Skeletal muscle cell (primary cell): ENCODE data around the gene ADAMTS14.
"Not testable (repeated sequence)": the region's sequence is repeated elsewhere in the genome, so short reads cannot be mapped to it uniquely, and the experiment has no call there.

Source experiments
- DNase-seq: peaks from one replicate; pipeline ENCODE4 v3.0.0-alpha.2; 2010; ENCODE audit warnings: low read depth
- H3K4me3 ChIP-seq: 2 replicates; pipeline ENCODE4 v1.5.1; 2011; ENCODE audit warnings: low read depth, mild to moderate bottlenecking, control low read depth, low read length, moderate library complexity

The ADAMTS14 gene

DNA sequence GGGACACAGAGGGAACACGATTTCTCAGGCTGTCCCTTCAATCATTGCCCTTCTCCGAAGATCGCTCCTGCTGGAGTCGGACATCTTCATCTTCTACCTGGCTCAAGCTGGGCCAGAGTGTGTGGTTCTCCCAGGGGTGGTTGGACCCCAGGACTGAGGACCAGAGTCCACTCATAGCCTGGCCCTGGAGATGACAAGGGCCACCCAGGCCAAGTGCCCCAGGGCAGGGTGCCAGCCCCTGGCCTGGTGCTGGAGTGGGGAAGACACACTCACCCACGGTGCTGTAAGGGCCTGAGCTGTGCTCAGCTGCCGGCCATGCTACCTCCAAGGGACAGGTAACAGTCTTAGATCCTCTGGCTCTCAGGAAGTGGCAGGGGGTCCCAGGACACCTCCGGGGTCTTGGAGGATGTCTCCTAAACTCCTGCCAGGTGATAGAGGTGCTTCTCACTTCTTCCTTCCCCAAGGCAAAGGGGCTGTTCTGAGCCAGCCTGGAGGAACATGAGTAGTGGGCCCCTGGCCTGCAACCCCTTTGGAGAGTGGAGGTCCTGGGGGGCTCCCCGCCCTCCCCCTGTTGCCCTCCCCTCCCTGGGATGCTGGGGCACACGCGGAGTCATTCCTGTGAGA, 89.5 kb downstream of the ADAMTS14 start:
- no peak overlapping the region for H3K4me3 ChIP-seq
- DNase-seq = no peak

DNA sequence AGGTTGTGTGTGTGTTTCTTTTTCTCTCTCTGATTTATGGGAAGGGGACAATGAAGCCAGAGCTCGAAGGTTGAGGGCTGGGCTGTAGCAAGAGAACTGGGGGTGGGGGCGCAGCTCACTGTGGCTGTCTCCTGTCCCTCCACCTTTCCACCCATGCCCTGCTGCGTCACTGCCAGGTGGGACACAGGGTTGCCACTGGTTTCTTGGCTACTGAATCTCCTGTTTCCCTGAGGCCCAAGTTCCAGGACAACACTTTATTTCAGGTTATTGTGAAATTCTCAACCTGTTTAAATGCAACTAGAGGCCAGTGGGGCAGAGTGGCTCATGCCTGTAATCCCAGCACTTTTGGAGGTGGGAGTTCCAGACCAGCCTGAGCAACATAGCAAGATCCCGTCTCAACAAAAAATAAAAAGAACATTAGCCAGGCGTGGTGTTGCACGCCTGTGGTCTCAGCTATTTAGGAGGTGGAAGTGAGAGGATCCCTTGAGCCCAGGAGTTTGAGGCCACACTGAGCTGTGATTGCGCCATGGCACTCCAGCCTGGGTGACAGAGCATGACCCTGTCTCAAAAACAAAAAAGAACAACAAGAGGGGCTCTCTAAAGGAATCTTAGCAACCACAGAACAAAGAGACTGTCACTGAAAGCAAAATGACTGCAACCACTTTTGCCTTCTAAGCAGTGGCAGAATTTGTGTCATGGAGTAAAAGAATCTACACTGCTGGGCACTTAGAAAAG, 90.3 kb downstream of the ADAMTS14 start:
- DNase-seq = no peak
- no peak overlapping the region for H3K4me3 ChIP-seq

DNA sequence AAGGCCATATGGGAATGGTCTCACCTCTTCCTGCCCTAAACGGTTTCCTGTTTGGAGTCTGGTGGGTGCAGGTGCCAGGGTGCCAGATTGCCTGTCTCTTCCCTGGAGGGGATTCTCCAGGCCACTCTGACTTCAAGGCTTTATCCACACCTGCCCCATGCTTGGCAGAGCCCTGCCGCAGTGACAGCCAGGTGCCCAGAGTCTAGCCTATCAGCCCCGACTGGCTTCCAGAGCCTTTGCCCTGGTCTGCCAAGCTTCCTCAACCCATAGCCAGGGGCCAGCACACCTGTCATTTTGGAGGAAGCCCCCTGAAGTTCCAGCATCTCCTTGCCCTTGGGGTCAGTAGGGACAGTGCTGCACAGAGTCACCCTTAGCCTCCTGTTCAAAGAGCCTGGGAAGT, 91.3 kb downstream of the ADAMTS14 start:
- H3K4me3 ChIP-seq = no peak overlapping the region
- no peak for DNase-seq

DNA sequence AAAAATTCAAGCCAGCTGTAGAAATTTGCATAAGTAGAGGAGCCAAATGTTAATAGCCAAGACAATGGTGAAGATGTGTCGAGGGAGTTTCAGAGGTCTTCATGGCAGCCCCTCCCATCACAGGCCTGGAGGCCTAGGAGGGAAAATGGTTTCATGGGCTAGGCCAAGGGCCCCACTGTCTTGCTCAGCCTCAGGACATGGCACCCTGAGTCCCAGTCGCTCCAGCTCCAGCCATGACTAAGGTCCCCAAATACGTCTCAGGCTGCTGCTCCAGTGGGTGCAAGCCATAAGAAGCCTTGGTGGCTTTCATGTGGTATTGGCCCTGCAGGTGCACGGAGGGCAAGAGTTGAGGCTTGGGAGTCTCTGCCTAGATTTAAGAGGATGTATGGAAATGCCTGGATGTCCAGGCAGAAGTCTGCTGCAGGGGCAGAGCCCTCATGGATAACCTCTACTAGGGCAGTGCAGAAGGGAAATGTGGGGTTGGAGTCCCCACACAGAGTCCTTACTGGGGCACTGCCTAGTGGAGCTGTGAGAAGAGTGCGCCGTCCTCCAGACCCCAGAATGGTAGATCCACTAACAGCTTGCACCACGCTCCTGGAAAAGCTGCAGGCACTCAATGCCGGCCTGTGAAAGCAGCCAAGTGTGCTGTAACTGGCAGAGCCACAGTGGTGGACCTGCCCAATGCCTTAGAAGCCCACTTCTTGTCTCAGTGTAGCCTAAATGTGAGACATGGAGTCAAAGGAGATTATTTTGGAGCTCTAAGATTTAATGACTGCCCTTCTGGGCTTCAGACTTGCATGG, 93.7 kb downstream of the ADAMTS14 start:
- no peak overlapping the region for H3K4me3 ChIP-seq
- no peak for DNase-seq

DNA sequence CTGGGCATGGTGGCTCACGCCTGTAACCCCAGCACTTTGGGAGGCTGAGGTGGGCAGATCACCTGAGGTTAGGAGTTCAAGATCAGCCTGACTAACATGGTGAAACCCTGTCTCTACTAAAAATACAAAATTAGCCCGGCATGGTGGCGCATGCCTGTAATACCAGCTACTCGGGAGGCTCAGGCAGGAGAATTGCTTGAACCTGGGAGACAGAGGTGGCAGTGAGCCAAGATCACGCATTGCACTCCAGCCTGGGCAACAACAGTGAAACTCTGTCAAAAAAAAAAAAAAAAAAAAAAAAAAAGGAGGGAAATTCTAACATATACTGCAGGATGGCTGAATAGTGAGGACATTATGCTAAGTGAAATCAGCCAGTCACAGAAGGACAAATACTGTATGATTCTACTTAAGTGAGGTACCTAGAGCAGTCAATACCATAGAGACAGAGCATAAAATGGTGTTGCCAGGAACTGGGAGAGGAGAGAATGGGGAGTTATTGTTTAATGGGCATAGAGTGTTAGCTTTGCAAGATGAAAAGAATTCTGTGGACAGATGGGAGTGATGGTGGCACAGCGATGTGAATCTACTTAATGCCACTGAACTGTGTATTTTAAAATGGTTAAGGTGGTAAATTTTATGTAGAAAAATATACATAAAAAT, 95.8 kb downstream of the ADAMTS14 start:
- DNase-seq, H3K4me3 ChIP-seq: not testable (repeated sequence)

DNA sequence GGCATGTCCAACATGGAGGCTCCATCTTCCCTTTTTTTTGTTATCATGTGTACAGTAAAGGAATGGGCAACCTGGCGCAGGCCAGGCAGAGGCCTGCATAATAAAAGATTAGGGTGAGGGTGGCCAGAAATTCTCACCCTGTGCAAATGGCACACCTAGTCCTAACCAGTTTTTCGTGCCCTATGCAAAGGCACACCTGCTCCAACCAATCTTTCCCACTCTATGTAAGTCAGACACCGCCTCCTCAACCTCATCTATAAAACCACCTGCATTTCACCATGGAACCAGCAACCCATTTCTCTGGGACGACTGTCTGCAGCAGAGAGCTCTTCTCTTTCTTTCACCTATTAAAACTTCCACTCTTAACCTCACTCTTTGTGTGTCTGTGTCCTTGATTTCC, 96.8 kb downstream of the ADAMTS14 start:
- no peak overlapping the region for H3K4me3 ChIP-seq
- no peak for DNase-seq

DNA sequence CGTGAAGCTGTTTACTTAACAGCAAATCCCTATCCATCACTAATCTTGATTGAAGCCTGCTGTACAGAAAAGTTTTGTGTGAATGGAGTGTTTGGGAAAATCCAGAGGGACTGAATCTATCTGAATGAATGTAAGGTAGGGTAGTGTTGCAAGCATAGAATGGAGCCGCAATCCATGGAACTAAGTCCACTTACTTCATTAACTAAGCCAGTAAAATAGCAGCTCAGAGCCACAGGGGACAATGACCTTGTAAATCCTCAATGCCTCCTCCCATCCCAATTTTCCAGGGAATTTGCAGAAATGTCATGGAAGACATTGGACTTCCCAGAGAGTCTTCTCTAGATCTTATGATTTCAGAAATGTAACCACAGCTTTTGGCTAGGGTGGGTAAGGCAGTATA, 97.7 kb downstream of the ADAMTS14 start:
- no peak for DNase-seq
- H3K4me3 ChIP-seq = no peak overlapping the region

DNA sequence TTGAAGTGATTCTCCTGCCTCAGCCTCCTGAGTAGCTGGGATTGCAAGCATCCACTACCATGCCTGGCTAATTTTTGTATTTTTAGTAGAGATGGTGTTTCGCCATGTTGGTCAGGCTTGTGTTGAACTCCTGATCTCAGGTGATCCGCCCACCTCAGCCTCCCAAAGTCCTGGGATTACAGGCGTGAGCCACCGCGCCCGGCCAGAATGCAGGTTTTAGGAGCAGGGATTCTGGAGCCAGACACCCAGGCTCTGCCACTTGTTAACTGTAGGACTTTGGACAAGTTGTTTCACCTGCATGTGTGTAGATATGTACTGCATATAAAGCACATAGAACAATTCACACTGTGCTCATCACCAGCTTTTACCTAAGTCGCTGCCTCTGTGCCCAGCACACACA, 98.2 kb downstream of the ADAMTS14 start:
- not testable (repeated sequence) for DNase-seq, H3K4me3 ChIP-seq

DNA sequence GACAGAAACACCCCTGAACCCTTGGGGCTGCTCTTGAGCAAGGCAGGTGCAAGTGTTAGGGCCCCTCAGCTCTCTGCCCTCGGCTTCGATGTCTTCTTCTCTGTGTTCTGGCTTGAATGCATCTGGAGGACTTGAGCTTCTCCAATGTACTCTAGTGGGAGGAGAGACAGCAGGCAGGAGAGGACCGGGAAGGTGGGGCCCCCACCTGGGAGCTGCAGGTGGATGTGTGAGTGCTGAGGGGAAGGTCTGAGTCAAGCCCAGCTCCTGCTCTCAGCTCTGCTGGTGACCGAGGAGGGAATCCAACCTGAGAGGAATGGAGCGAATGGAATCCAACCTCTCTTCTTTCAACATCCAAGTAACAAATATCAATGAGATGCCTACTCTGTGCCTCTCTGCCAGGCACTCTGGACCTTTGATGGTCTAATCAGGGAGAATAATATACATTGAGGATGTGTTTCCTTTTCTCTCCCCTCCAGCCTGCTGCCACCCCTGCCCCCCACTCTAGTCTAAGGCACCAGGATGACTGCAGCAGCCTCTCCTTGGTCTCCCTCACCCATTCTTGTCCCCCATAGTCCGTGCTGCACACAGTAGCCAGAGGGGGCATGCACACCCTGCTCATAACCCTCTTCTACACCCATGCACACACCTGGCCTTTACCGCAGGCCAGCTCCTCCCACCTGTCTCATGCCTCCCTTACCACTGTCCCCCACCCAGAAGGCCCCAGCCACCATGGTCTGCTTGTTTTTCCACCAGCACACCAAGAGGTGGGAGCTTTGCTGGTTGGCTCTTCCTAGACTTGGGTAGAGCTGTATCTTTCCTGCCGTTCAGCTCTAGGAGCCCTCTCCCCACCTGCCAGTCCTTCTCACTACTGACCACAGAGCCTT, 99.2 kb downstream of the ADAMTS14 start:
- no peak overlapping the region for H3K4me3 ChIP-seq
- no peak for DNase-seq

DNA sequence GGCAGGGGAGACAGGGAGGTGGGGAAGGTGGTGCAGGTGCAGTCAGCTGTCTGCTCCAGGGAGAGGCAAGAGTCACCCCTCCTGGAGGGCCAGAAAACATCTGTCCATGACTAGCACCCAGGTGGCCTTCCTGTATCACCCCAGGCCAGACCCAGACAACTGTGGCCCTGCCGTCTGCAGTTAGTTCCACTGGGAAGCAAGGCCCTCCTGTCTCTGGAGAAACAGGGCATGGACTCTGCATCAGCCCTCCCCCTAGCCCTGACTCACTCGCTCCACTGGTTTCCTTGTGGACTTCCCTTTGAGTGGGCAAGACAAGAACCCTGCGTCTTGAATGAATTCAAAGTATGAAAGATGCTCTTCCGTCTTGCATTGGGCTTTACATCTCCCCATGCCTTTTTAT, 100.3 kb downstream of the ADAMTS14 start:
- DNase-seq = no peak

DNA sequence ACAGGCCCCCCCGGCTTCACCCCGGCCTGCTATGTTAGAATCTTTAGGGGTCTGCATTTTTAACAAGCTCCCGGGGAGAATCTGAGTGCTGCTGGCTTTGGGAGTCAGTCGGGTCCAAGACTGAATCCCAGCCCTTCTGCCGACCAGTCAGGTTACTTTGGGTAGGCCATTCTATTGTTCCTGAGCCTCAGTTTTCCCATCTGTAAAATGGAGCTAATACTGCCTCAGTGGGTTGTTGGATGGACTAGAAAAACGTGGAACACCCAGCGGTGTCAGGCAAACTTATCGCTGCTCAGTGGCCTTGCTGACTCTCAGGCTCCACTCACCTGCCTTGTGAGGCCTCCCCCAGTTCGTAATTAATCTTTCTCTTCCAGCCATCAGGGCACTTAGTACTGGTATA, 101.2 kb downstream of the ADAMTS14 start:
- no peak for DNase-seq
- no peak overlapping the region for H3K4me3 ChIP-seq

More for the DNA sequence above, 100.3 kb downstream of the ADAMTS14 start:
- no peak overlapping the region for H3K4me3 ChIP-seq

DNA sequence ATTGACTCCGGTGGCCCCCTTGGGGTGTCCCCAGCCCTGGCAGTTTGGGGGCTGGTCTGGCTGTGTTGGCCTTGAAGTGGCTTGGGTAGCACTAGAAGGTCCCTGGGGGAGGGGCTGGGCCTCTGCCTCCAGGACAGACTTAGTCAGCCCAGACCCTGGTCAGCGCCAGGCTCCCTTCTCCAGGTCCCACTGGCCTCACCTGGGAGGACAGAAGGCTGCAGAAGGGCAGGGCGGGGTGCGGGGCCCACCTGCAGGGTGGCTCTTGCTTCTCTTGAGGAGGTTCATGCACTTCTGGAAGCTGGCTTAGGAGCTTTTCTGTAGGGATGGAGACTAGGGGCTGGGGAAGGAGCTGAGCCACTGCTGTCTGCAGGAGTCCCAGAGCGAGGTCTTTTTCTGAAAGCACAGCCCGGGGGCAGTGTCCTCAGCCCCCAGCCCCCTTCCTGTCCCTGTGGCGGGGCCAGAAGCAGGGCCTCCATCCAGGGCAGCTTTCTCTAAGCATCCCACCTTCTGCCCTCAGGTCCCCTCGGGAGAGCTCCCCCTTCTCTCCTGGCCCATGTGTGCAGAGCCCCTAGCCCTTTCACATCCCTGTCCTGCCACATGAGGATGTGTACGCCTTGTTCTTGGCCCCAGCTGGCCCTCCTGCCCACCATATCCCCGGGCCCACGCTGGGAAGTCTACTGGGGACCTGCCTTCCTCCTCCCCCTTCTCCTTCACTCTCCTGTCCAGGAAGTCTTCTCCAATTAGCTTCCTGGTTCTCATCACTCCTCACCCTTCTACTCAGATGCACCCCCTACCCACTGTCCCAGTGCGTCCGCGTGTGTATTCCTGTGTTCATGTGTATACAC, 101.9 kb downstream of the ADAMTS14 start:
- no peak overlapping the region for H3K4me3 ChIP-seq
- no peak for DNase-seq

DNA sequence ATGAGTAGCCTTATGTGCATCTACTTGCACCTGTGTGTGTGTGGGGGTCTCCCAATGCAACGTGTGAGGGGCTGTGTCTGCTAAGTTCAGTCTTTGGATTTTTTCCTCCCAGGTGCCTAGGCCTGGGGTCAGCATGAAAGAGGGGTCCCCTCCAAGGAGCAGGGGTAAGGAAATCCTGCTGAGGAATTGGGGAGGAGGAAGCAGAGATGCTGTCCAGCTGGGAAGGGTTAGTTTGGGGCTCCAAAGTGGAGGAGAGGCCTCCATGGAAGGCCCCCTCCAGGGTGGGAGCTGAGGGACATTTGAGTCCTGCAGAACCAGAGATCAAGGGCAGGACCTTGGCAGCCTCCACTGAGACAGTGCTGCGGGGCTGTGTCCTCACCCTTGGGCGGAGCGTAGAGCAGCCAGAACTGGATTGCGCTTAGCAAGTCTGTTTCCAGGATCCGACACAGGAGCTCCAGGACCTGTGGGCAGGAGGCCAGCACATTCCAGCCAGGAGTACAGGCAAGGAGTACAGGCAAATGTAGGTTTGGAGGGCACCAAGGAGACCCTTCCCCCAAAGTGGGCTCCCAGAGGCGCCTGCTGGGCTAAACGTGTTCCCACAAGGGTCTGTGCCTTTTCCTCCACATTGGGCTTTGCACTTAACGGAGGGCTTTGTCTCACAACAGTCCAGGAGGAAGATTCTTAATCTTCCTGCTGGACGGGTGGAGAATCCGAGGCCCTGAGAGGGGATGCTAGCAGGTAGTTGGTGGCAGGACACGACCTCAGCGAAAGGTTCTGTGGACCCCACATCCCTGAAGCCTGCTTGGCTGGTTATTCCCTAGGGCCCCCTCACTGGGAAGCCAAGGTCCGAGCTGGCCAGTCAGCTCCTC, 102.7 kb downstream of the ADAMTS14 start:
- H3K4me3 ChIP-seq = no peak overlapping the region

DNA sequence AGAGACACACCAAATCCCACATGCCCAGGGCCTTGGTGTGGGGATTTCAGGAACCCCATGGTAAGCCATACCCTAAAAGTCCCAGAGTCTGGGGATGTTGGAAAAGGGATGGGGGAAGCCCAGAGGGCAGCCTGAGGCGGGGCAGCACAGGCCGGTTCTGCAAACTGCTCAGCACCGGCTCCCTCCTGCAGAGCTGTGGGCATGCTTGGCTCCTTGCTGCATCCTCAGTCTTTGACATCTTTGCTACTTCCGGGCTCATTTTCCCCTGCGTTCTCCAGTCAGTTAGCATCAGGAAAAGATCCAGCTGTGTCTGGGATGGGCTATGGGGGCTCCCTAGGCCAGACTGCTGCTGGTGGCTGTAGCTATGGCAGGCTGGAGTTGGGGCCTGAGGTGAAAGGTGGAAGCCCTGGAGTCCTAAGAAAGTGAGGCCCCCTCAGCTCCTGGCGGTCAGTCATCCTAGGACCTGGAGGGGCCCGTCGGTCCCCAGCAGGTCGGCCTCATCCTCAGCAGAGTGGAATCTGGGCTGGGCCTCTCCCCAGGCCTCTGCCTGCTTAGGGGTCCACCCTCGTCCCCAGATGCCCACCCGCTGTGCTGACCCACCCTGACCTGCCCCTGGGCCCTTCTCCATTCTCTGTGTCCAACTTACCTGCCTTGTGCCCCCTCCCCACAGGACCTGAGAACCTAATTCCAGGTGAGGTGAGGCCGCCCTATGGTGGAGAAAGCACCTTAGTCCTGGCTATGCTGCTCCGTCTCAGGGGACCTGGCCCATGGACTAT, 103.6 kb downstream of the ADAMTS14 start:
- no peak overlapping the region for H3K4me3 ChIP-seq
- no peak for DNase-seq

More for the DNA sequence above, 102.7 kb downstream of the ADAMTS14 start:
- DNase-seq = no peak

DNA sequence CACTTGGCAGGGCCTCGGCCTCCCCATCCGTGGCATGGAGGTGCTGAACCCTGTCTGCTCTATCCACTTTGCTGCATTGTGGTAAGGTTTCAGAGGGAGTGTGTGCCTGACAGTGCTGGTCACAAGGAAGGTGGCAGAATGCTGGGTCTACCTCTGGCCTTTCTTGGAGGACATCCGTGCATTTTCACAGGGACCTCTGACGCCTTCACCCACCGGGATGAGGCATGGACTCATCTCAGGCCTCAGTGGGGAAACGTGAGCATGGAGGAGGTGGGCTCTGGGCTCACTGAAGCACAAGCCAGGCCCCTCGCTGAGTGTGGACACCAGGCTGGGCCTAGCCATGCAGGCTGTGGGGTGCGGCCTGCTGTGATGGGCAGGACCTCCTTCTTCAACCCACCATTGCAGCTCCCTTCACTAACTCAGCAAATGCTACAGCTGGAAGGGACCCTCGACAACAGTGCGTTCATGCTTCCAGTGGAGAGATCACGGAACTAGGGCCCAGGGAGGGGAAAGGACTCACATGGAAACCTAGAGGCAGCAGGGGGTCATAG, 104.2 kb downstream of the ADAMTS14 start:
- DNase-seq = no peak
- no peak overlapping the region for H3K4me3 ChIP-seq
